H9 (cell line): ENCODE results near the gene UNC13C. TPM values are rescaled to one million over a fixed set of nuclear protein-coding genes. Genes with fewer than 3 reads are reported as not detected.

Experiments used
- DNase-seq: peaks from one replicate; pipeline ENCODE4 v3.0.0-alpha.2; 2017
- H2AFZ ChIP-seq: one replicate; pipeline ENCODE4 v1.6.1; 2013; ENCODE audit warnings: mild to moderate bottlenecking, low read length, control low read depth, moderate library complexity
- H2AK5ac ChIP-seq: 2 replicates; pipeline ENCODE4 v1.6.1; 2013; ENCODE audit warnings: low read length, control low read depth, mixed read lengths; ENCODE audit not compliant: insufficient read length
- H2BK120ac ChIP-seq: one replicate; pipeline ENCODE4 v1.6.1; 2013; ENCODE audit warnings: low read depth, mild to moderate bottlenecking, low read length, control low read depth, inconsistent platforms; ENCODE audit not compliant: poor library complexity, severe bottlenecking
- H2BK12ac ChIP-seq: 2 replicates; pipeline ENCODE4 v1.6.1; 2013; ENCODE audit warnings: low read length, control low read depth, mixed read lengths, low read depth; ENCODE audit not compliant: insufficient read length
- H2BK15ac ChIP-seq: 2 replicates; pipeline ENCODE4 v1.6.1; 2013; ENCODE audit warnings: low read depth, low read length, control low read depth
- H2BK20ac ChIP-seq: one replicate; pipeline ENCODE4 v1.6.1; 2013; ENCODE audit warnings: low read depth, mild to moderate bottlenecking, low read length, control low read depth, inconsistent platforms; ENCODE audit not compliant: poor library complexity, severe bottlenecking
- H2BK5ac ChIP-seq: 2 replicates; pipeline ENCODE4 v1.6.1; 2013; ENCODE audit warnings: low read length, control low read depth, mixed read lengths; ENCODE audit not compliant: insufficient read length
- H3K14ac ChIP-seq: 2 replicates; pipeline ENCODE4 v1.6.1; 2013; ENCODE audit warnings: low read length, control low read depth; ENCODE audit not compliant: insufficient read depth
- H3K18ac ChIP-seq: 2 replicates; pipeline ENCODE4 v1.6.1; 2013; ENCODE audit warnings: low read depth, mild to moderate bottlenecking, mixed read lengths, low read length, control low read depth; ENCODE audit not compliant: insufficient read length
- H3K23ac ChIP-seq: 2 replicates; pipeline ENCODE4 v1.6.1; 2013; ENCODE audit warnings: low read length, control low read depth, mixed read lengths, low read depth; ENCODE audit not compliant: insufficient read length
- H3K23me2 ChIP-seq: 2 replicates; pipeline ENCODE4 v1.6.1; 2013; ENCODE audit warnings: low read depth, mild to moderate bottlenecking, mixed read lengths, low read length, control low read depth; ENCODE audit not compliant: insufficient read length, poor library complexity, severe bottlenecking
- H3K27ac ChIP-seq: 2 replicates; pipeline ENCODE4 v1.5.1; 2013; ENCODE audit warnings: low read length, control low read depth, mixed read lengths, low read depth; ENCODE audit not compliant: insufficient read length
- H3K27me3 ChIP-seq: 2 replicates; pipeline ENCODE4 v1.6.1; 2013; ENCODE audit warnings: low read length, control low read depth, inconsistent platforms; ENCODE audit not compliant: insufficient read depth
- H3K4ac ChIP-seq: 2 replicates; pipeline ENCODE4 v1.6.1; 2013; ENCODE audit warnings: low read depth, mild to moderate bottlenecking, control low read depth, inconsistent platforms, low read length, moderate library complexity
- H3K4me1 ChIP-seq: 2 replicates; pipeline ENCODE4 v1.6.1; 2013; ENCODE audit warnings: low read length, control low read depth, inconsistent platforms; ENCODE audit not compliant: insufficient read depth
- H3K4me2 ChIP-seq: 2 replicates; pipeline ENCODE4 v1.6.1; 2013; ENCODE audit warnings: low read length, control low read depth, mixed read lengths; ENCODE audit not compliant: insufficient read length, insufficient read depth
- H3K56ac ChIP-seq: 2 replicates; pipeline ENCODE4 v1.6.1; 2013; ENCODE audit warnings: low read depth, mild to moderate bottlenecking, mixed read lengths, low read length, control low read depth; ENCODE audit not compliant: insufficient read length
- H3K79me1 ChIP-seq: 2 replicates; pipeline ENCODE4 v1.6.1; 2013; ENCODE audit warnings: low read depth, mild to moderate bottlenecking, moderate library complexity, low read length, control low read depth, inconsistent platforms; ENCODE audit not compliant: insufficient read depth, poor library complexity, severe bottlenecking
- H3K79me2 ChIP-seq: 2 replicates; pipeline ENCODE4 v1.6.1; 2013; ENCODE audit warnings: low read length, control low read depth, inconsistent platforms; ENCODE audit not compliant: insufficient read depth
- H3K9ac ChIP-seq: 2 replicates; pipeline ENCODE4 v1.6.1; 2013; ENCODE audit warnings: low read length, control low read depth, mixed read lengths; ENCODE audit not compliant: insufficient read length; ENCODE audit errors: extremely low read depth
- H3K9me3 ChIP-seq: one replicate; pipeline ENCODE4 v1.6.1; 2013; ENCODE audit warnings: low read depth, low read length, inconsistent platforms; ENCODE audit not compliant: control insufficient read depth
- H3T11ph ChIP-seq: one replicate; pipeline ENCODE4 v1.6.1; 2013; ENCODE audit warnings: mild to moderate bottlenecking, low read length, control low read depth, inconsistent platforms
- H4K20me1 ChIP-seq: one replicate; pipeline ENCODE4 v1.6.1; 2013; ENCODE audit not compliant: control insufficient read depth, insufficient read length, insufficient read depth
- H4K5ac ChIP-seq: 2 replicates; pipeline ENCODE4 v1.6.1; 2013; ENCODE audit warnings: low read depth, mild to moderate bottlenecking, mixed read lengths, low read length, control low read depth; ENCODE audit not compliant: insufficient read length
- H4K8ac ChIP-seq: replicated peaks from 2 replicates; pipeline ENCODE4 v1.6.1; 2013; ENCODE audit warnings: low read length, control low read depth, mixed read lengths, low read depth; ENCODE audit not compliant: insufficient read length
- H4K91ac ChIP-seq: 2 replicates; pipeline ENCODE4 v1.6.1; 2013; ENCODE audit warnings: low read depth, mild to moderate bottlenecking, moderate library complexity, mixed read lengths, low read length, control low read depth; ENCODE audit not compliant: insufficient read length
- H3K27ac Mint-ChIP-seq, 3 experiments: 2 replicates in 2 of 3; 3 replicates in 1 of 3; pipeline ENCODE4 v1.8.0; 2020 to 2021; ENCODE audit warnings: mixed read lengths in 3 of 3, mild to moderate bottlenecking in 1 of 3, moderate library complexity in 1 of 3
- H3K27me3 Mint-ChIP-seq: 2 replicates; pipeline ENCODE4 v1.8.0; 2021; ENCODE audit warnings: low read depth, mild to moderate bottlenecking, moderate library complexity, mixed read lengths
- H3K36me3 Mint-ChIP-seq, 3 experiments: 2 replicates in 2 of 3; 3 replicates in 1 of 3; pipeline ENCODE4 v1.8.0; 2020 to 2021; ENCODE audit warnings: low read depth in 3 of 3, mixed read lengths in 3 of 3; ENCODE audit not compliant: insufficient read depth in 1 of 3
- H3K4me1 Mint-ChIP-seq, 2 experiments: 2 replicates each; pipeline ENCODE4 v1.8.0; 2020; ENCODE audit warnings: mixed read lengths in 2 of 2
- H3K4me3 Mint-ChIP-seq, 2 experiments: 2 replicates in 1 of 2; 3 replicates in 1 of 2; pipeline ENCODE4 v1.8.0; 2020 to 2021; ENCODE audit warnings: mild to moderate bottlenecking in 2 of 2, mixed read lengths in 2 of 2, moderate library complexity in 1 of 2
- H3K9me3 Mint-ChIP-seq, 2 experiments: 2 replicates in 1 of 2; 3 replicates in 1 of 2; pipeline ENCODE4 v1.8.0; 2020; ENCODE audit warnings: mild to moderate bottlenecking in 2 of 2, mixed read lengths in 2 of 2, moderate library complexity in 1 of 2
- CTCF ChIP-seq: fragments of 200-600 bp; sonication (generic); conservative IDR thresholded peaks from 3 replicates; pipeline ENCODE4 v1.8.0; 2021; ENCODE audit warnings: antibody characterized with exemption, mild to moderate bottlenecking
- WGBS: extraction: QIAGEN DNeasy Blood & Tissue Kit; methylation state at CpG from one replicate; pipeline ENCODE4 v1.1.7; 2013; ENCODE audit warnings: missing lambda C conversion rate, low lambda C conversion rate, mixed read lengths; ENCODE audit not compliant: insufficient read length; ENCODE audit errors: extremely low coverage; 5-methylcytosine and 5-hydroxymethylcytosine counted together
- total RNA-seq: library from RNA; stranded (reverse); gene quantifications from 2 replicates; pipeline ENCODE4 v1.2.1, GENCODE V29; 2021

Gene UNC13C
- total RNA-seq, 1 experiment from 2014 or later, result 0.02 TPM

- no peaks in the 10 kb centered on the region for H3K36me3 Mint-ChIP-seq
- H3K27ac Mint-ChIP-seq, result no peak overlapping the region
- Histone ChIP-seq H4K8ac (no peak overlapping the region), H4K20me1 (no peaks in the 10 kb centered on the region), H3K4me2 (no peak overlapping the region), H3K9me3 (no peaks in the 10 kb centered on the region), H2BK15ac (no peak overlapping the region), H2BK12ac (no peak overlapping the region), H3T11ph (no peak overlapping the region), H2BK120ac (no peak overlapping the region), H2AFZ (no peak overlapping the region), H3K18ac (no peak overlapping the region), H3K9ac (no peak overlapping the region), H3K4ac (no peak overlapping the region), H3K27me3 (no peaks in the 10 kb centered on the region), H3K14ac (no peak overlapping the region), H2BK20ac (no peak overlapping the region), H4K5ac (no peak overlapping the region), H2BK5ac (no peak overlapping the region), H3K56ac (no peak overlapping the region), H3K23ac (no peak overlapping the region), H3K27ac (no peak overlapping the region), H3K79me1 (no peaks in the 10 kb centered on the region), H4K91ac (no peak overlapping the region), H2AK5ac (no peak overlapping the region), H3K23me2 (no peaks in the 10 kb centered on the region), H3K79me2 (no peaks in the 10 kb centered on the region), H3K4me1 (no peaks in the 10 kb centered on the region)
- no CpG with 5 or more reads among the region's 5 CpGs for WGBS
- TF ChIP-seq CTCF, result no peak
- no peak for DNase-seq
- no peak overlapping the region for H3K4me3 Mint-ChIP-seq
- H3K4me1 Mint-ChIP-seq, result peaks cover 7 to 9% of the 10 kb centered on the region in 2 experiments; a peak in 2 of 4 replicates
- no peaks in the 10 kb centered on the region; a peak in 2 of 5 replicates for H3K9me3 Mint-ChIP-seq
- no peaks in the 10 kb centered on the region for H3K27me3 Mint-ChIP-seq
These were observed 541.3 kb downstream of the UNC13C start for GRCh38 chr15:54519577-54519976.
